OCI-LY7 (cell line): ENCODE data around the gene LRRFIP1.

Experiments
- CTCF ChIP-seq: fragments of 200-600 bp; sonication (generic); conservative IDR thresholded peaks from 2 replicates; pipeline ENCODE4 v1.5.1; 2014; ENCODE audit warnings: mild to moderate bottlenecking, antibody characterized with exemption, low read length, moderate library complexity, mixed read lengths
- EZH2phosphoT487 ChIP-seq: fragments of 200-600 bp; sonication (generic); IDR thresholded peaks from 2 replicates; pipeline ENCODE4 v1.6.1; 2018; ENCODE audit warnings: low read depth, borderline replicate concordance, mild to moderate bottlenecking, mixed run types, antibody characterized with exemption, low read length, moderate library complexity, mixed read lengths

DNA sequence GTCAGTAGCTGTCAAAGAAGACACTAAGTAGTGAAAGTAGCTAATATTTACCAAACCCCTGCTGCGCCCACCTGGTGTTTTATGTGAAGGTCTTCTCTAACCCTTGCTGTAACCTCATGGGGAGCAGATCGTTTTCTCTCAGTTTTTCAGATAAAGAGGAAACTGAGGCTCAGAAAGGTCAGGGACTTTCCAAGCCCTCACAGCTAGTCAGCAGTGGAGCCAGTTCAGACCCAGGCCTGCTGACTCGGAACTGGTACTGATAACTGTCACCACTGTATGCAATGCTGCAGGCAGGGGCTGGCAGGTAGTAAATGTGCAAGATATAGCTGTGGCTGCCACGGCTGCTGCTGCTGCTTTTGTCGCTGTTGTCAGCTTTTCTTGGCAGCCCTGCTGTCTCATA lies 69.1 kb downstream of the LRRFIP1 start:
- TF ChIP-seq EZH2phosphoT487: no peak
- TF ChIP-seq CTCF: no peak
